Panc1 (cell line): ENCODE data around the gene NR1H4.

Experiments used
- CTCF ChIP-seq: fragments of 450-650 bp; IDR thresholded peaks from 2 replicates; pipeline ENCODE4 v1.5.1; 2017; ENCODE audit warnings: mild to moderate bottlenecking
- POLR2AphosphoS5 ChIP-seq: IDR thresholded peaks from 2 replicates; pipeline ENCODE4 v1.6.1; 2012; ENCODE audit warnings: mild to moderate bottlenecking, low read depth, low read length, moderate library complexity
- REST ChIP-seq, 2 experiments: IDR thresholded peaks; 2 replicates each; pipeline ENCODE4 v1.6.1; 2011 to 2012; ENCODE audit warnings: low read depth in 2 of 2, control low read depth in 1 of 2, low read length in 1 of 2, mild to moderate bottlenecking in 1 of 2, moderate library complexity in 1 of 2; ENCODE audit not compliant: insufficient read depth in 1 of 2
- SIN3A ChIP-seq: IDR thresholded peaks from 2 replicates; pipeline ENCODE4 v1.6.1; 2012; ENCODE audit warnings: low read depth, mild to moderate bottlenecking, low read length, moderate library complexity, borderline replicate concordance; ENCODE audit not compliant: insufficient read depth
- TCF7L2 ChIP-seq: IDR thresholded peaks from 2 replicates; pipeline ENCODE4 v1.6.1; 2011; ENCODE audit warnings: mild to moderate bottlenecking, low read depth, low read length, inconsistent platforms

DNA sequence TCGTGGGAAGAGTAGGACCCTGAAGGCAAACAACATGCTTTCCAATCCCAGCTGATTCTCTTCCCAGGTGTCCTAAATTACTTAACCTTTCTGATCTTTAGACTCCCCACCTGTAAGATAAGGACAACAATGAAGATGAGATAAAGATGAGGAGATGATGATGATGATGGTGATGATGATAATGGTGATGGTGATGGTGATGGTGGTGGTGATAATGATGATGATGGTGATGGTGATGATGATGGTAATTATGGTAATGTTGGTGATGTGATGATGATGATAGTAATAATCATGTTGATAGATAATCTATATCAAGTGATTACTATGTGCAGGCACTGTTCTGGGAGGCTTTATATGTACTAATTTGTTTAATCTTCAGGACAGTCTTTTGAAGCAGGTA lies 48.3 kb downstream of the NR1H4 start:
- TF ChIP-seq CTCF (no peak), POLR2AphosphoS5 (no peak), SIN3A (no peak), TCF7L2 (no peak), REST (IDR thresholded peaks at IDR 0.05; ENCODE audit: insufficient read depth in 1 of 2, low read depth in 2 of 2, low read length in 1 of 2) (no peak)
